T-helper 2 cell treated with Interferon-gamma antibody and Interleukin-4, amounts not matched to agents 100 ng/mL and 5 ng/mL, for 36 hours (primary cell): ENCODE data around the gene CEACAM4. TPM values are rescaled to one million over a fixed set of nuclear protein-coding genes. Genes with fewer than 3 reads are reported as not detected.
"Not testable (repeated sequence)": the region's sequence is repeated elsewhere in the genome, so short reads cannot be mapped to it uniquely, and the experiment has no call there.

Experiments
- intact Hi-C: fragments of 100-400 bp; cut with micrococcal nuclease; formaldehyde crosslinking; loops from one replicate; pipeline ENCODE4 v1.15.1; 2023
- total RNA-seq: library from RNA; stranded (reverse); gene quantifications from 2 replicates; pipeline ENCODE4 v1.2.3, GENCODE V29; 2022

Gene CEACAM4
- total RNA-seq = not detected in 2 replicates

DNA sequence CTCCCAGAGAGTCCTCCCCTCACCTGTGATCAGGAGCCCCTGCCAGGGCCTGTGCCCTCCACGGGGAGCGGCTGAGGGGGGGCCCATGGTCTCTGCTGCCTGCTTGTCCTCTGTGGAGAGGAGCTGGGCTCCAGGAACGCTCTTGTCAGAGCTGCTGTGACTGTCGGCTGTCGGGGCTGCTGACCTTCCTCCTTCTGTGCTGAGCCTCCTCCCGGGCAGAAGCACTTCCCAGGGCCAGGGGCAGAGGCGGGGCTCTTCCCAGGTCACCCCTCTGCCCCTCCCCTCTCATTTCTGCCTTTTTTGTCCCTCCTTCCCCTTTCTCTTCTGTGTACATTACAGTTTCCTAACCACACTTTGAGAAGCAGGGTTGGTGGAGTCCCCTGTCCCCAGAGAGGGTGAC, at the start of gene CEACAM4:
Gene CEACAM4, minus strand, starts transcription at position 198 of the 400 bp plus-strand sequence. Its CDS starts 111 bp downstream, at position 87.
- intact Hi-C loops = no loop called here

DNA sequence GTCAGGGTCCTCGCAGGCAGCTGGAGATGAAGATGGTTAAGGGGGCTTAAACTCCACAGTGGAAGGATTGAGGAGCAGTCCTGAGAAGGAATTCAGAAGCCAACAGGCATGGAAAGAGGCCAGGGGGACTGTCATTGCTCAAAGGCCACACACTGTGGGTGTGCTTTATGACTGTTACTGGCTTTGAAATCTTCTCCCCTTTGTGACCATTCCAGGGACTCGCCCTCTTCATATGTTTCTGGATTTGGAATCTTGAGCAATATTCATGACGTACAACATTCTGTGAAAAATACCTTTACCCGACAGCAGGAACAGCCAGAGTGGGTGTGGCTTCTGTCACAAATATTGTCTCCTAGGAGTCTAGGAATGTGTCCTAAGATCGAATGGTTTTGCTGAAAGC, 44.6 kb upstream of the CEACAM4 start:
- intact Hi-C loops = no loop called here

DNA sequence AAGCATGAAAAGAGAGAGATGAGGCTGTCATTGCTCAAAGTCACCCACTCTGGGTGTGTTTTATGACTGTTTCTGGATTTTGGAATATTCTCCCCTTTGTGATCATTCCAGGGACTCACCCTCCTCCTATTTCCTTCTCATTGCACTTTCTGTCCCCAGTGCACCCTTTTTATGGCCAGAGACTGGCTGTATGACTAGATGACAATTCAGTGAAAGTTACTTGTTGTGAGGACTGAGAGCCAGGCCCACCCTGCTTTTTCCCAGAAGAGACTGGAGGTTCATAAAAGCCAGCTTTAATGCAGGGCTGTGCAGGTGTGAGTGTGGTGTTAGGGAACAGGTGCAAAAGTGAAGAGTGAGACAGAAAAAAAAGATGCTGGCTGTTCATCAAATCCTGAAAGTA, 43.9 kb upstream of the CEACAM4 start:
- intact Hi-C loops = no loop called here

DNA sequence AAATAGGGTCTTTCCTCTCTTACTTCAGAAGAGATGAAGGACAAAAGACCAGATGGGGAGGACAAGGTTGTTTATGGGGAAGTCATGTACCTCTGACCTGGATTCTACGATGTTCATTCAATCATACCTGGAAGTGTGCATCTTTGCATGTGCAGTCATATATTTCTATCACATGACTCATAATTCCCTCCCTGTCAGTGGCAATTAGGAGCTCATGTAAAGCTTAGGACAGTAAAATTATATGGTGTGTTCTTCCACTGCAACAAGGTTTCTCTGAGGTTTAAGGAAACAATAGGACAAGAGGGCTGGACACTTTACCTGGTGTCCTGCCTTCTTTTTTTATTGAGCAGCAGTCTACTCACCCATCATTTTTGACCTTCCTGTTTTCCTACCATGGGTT, 41.4 kb upstream of the CEACAM4 start:
- intact Hi-C loops = no loop called here

DNA sequence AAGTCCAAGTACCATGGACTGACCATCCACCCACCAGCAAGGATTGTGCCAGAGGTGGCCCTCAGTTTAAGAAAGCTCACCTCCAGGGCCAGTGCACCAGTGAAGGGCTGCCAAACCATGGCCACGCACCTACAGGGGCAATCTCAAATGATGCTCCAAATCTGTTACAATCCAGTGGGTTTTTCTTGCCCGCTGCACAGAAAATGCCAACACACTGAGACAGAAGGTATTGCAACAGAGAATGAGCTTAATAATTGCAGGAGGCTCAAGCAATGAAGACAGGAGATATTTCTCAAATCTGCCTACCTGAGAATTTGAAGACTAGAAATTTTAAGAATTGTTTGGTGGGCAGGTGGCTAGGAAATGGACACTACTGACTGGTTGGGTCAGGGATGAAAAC, 39.2 kb upstream of the CEACAM4 start:
- intact Hi-C loops = no loop called here

DNA sequence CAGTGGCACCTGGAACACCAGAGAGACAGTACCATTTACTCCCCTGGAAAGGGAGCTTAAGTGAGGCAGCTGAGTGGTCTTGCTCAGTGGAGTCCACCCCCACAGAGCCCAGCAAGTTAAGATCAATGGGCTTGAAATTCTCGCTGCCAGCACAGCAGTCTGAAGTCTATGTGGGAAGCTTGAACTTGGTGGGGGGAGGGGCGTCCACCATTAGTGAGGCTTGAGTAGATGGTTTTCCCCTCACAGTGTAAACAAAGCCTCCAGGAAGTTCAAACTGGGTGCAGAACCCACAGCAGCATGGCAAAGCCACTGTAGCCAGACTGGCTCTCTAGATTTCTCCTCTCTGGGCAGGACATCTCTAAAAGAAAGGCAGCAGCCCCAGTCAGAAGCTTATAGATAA, 30.3 kb upstream of the CEACAM4 start:
- intact Hi-C loops = no loop called here

DNA sequence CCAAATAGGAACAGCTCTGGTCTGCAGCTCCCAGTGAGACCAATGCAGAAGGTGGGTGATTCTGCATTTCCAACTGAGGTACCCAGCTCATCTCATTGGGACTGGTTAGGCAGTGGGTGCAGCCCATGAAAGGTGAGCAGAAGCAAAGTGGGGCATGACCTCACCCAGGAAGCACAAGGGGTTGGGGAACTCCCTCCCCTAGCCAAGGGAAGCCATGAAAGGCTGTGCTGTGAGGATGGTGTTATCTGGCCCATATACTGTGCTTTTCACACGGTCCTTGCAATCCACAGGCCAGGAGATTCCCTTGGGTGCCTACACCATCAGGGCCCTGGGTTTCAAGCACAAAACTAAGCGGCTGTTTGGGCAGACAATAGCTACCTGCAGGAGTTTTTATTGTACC, 29.9 kb upstream of the CEACAM4 start:
- intact Hi-C loops = not testable (repeated sequence)

DNA sequence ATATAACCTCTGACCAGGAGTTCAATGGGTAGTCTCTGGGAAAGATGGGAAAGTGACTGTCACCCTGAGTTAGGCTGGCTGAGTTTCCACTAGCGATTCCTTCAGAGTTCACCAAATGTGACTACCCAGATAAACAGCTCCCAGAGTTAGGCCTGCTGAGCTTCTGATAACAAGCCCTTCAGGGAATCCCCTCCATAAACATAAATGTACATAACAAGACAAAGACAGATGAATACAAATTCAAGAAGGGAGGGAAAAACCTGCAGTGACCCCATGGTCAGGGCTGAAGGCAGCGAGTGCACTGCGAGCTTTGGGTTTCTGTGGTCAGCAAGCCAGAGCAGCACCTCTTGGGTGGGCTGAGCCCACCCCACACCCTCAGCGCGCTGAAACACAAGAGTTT, 25.4 kb upstream of the CEACAM4 start:
- intact Hi-C loops = no loop called here

DNA sequence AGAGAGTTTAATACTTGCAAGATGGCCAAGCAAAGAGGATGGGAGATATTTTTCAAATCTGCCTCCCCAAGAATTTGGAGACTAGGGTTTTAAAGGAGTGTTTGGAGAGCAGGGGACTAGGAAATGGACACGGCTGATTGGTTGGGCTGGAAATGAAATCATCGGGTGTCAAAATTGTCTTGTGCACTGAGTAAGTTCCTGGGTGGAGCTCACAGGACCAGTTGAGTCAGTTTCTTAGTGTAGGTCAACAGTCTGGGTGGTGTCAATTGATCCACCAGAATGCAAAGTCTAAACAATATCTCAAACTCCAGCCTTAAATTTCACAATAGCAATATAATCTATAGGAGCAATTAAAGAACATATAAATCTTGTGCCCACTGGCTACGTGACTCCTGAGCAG, 23.0 kb upstream of the CEACAM4 start:
- intact Hi-C loops = no loop called here

DNA sequence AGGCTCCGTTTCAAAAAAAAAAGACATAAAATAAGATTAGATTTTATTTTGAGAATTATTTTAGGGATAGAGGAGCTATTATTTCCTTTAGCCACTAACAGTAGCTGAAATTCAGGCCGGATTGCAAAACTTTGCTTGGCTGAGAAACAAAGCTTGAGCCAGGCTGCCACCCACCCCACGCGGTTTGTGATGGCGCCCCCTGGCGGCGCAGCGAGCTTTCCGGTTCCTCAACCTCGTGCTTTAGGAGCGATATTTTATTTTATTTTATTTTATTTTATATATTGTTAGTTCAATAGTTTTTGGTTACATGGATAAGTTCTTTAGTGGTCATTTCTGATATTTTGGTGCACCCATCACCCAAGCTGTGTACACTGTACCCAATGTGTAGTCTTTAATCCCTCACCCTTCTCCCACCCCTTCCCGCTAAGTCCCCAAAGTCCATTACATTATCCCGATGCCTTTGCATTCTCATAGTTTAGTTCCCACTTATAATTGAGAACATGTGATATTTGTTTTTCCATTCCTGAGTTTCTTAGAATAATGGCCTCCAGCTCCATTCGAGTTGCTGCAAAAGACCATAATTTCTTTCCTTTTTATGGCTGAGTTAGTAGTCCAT, 19.8 kb upstream of the CEACAM4 start:
- intact Hi-C loops = no loop called here

DNA sequence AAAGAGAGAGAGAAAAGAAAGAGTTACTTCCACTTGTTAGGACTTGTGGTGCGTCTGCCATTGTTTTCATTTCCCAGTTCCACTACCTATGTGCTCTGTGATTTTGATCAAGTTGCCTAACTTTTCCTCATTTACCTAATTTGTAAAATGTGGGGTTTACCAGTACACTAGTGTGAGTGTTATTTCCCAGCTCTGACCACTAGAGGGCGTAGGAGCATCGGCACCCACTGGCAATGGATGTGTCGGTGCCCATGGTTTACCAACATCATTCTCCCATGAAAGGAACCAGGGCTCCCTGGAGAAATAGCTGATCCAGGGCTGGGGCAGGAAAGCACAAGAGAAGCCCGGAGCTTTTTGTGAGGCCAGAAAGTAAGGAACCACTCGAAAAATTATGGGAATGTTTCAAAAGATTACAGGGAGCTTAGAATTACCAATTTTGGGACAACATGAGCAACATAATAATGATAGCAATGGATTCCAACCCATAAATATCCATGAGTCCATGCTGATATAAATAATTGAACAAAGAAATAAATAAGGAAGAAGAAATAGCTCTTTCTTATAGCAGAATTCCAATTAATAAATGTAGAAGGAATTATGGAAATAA, 15.1 kb upstream of the CEACAM4 start:
- intact Hi-C loops = no loop called here

DNA sequence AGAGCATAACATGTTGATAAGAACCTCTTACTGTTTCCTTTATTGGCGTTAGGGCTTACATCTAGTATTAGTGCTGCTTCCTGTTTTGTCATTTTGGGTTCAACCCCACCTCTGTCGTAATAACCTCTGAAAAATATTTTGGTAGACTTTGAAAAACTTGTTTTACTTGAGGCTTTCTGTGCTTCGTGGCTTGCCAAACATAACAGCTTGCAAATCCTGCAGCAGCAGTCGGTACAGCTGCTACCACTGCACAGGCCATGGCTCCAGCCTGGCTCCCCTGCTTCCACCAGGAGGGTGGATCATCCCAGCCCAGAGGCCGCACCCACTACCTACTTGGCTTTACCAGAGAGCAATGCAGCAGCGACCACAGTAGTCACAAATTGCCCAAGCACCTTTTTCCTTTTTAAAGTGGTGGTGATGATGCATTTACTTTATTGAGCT, 11.8 kb upstream of the CEACAM4 start:
- intact Hi-C loops = no loop called here

DNA sequence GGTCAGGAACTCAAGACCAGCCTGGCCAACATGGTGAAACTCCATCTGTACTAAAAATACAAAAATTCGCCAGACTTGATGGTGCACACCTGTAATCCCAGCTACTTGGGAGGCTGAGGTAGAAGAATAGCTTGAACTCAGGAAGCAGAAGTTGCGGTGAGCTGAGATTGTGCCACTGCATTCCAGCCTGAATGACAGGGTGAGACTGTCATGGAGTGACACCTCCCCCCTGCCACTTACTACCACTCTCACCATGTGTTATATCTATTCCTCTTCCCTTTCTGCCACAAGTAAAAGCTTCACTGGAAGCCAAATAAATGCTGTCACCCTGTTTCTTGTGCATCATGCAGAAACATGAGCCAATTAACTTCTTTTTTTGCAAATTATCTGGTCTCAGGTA, 10.6 kb upstream of the CEACAM4 start:
- intact Hi-C loops = no loop called here

DNA sequence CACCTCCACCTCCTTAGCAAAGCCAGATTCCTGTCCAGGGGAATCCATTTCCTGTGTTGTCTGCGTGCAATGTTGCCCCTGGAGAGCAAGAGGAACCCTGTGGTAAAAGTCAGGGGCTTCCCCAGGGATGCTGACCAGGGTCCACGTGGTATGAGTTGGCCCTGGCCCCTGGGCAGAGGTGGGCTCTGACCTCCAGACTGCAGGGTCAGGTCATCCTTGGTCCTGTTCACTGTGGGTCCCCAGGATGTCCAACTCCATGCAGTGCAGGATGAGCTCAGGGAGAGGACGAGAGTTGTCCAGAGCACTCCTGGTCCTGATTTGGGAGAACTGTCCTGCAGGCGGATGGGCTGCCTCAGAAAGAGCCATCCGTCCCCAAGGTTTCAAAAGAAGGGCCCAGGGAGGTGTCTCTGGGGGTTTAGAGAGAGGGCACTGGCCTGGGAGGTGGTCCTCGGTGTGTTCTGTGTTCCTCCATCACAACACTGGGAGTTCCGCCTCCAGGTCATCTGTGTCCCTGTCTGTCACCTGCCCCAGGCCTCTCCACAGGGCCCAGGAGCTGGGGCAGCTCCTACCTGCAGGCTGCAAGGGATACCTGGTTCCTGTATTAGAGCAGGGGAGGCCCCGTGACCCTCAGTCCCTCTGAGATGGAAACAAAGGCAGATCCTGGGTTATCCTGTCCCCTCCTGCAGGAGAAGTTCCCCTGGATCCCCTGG, 1.2 kb upstream of the CEACAM4 start:
- intact Hi-C loops = no loop called here

DNA sequence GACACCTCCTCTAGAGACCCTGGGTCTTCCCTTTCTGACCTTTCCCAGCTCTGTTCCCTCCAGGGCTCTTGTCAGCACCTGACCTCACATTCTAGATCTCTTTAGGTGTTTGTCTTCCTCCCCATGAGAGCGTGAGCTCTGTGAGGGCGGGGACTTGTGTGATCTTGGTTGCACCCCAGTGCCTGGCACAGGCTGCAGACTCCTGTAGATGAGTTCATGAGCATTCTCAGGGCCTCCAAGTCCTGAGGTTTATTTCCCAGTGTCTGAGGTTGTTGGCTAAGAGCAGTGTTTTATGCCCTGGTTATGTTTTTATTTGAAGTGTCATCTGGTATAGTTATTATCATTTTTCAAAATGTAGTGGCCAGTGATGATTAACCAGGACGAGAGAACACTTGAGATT, 596 bp downstream of the CEACAM4 start:
- intact Hi-C loops = no loop called here

DNA sequence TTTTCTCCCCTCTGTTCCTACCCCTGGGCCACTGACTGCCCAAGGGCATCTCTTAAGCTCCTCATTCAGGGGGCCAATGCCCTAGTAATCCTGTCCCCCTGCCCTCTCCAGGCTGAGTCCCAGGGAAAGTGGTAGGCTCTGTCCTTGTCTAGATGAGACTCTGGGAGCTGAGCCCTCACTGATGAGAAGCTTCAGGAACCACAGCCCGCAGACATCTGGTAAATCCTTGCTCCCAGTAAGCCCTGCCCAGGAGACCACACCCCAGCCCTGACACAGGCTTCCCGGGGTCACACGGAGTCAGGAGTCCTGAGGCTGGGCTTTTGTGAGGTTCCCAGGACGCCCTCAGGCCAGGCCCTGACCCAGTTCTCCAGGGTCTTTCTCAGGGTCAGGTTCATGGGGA, 1.9 kb downstream of the CEACAM4 start:
- intact Hi-C loops = no loop called here

DNA sequence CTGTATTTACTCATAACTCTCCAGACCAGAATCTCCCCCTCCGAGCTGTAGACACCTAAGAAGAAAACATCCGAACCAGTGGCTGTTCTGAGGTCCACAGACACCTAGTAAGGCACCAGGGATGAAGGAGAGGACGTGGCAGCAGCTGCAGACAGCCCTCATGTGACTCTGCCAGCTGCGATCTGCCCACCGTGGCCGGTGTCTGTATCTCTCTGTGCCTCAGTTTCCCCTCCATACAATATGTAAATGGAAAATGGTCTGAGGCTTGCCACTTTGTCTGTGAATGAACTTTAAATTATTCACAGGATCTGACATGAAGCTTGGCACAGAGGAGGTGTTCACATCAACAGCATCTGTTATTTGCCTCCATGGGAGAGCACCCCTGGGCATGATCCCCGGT, 2.4 kb downstream of the CEACAM4 start:
- intact Hi-C loops = no loop called here

DNA sequence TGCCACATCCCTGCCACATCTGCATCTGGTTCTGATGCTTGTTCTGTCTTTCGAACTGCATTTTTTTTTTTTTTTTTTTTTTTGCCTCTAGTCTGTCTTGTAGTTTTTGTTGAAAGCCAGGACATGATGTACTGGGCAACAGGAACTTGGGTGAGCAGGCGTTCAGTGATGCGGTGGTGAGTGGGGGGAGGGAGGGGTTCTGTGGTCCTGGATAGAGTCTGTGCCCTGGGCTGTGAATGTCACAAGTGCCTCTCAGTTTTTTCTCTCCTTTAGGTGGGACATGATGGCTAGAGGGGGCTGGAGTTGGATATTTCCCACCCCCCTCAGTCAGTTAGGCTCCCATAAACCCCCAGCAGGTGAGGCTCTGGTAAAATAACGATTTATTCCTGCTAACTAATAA, 3.5 kb downstream of the CEACAM4 start:
- intact Hi-C loops = no loop called here

DNA sequence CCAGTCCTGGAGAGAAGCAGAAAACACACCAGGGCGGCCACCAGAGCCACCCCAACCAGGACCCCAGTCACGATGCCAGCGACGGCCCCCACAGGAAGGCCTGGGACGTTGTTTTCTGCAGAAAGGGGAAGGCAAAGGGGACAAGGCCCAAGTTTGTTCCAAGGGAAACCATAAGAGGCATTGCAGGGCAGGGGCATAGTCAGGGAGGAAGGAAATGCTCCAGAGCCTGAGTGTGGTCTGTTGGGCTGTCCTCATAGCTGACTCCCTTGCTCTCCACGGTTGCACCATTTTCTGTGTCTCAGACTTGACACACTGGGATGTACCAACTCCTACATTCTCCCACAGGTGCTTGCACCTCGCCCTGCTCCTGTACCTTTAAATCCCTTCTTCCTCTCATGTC, 5.2 kb downstream of the CEACAM4 start:
- intact Hi-C loops = no loop called here

DNA sequence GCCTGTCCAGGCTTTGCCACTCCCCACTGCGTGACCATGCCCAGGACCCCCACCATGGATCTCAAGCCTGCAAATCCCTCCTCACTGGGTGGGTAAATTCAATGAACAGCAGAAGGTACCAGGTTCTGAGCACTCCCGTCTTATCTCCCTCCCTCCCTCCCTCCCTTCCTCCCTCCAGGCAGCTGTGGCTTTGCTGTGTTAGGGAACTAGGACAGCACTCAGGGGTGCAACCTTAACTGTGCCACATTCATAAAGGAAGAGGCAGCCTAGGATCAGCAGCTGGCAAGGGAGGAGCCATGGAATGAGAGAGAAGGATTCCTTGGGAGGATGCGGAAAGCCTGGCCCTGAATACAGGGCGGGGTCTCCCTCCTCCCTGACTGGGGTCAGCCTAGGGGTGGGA, 5.6 kb downstream of the CEACAM4 start:
- intact Hi-C loops = no loop called here

DNA sequence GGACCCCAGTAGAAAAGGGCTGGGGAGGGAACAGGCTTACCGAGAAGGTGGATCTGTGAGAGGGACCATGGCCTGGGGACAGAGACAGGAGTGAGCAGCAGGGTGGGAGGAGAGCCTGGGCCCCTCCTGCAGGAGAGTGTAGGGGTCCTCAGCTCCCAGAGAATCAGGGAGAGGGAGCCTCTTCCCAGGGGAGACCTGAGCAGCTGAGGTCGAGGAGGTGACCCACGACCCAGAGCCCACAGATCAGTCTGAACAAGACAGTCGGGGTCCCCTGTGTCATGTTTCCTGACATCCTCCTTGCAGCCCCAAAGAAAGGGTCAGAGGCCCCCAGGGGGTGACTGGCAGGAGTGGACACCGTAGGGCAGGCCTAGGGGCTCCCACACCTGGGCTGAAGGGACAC, 6.7 kb downstream of the CEACAM4 start:
- intact Hi-C loops = no loop called here

DNA sequence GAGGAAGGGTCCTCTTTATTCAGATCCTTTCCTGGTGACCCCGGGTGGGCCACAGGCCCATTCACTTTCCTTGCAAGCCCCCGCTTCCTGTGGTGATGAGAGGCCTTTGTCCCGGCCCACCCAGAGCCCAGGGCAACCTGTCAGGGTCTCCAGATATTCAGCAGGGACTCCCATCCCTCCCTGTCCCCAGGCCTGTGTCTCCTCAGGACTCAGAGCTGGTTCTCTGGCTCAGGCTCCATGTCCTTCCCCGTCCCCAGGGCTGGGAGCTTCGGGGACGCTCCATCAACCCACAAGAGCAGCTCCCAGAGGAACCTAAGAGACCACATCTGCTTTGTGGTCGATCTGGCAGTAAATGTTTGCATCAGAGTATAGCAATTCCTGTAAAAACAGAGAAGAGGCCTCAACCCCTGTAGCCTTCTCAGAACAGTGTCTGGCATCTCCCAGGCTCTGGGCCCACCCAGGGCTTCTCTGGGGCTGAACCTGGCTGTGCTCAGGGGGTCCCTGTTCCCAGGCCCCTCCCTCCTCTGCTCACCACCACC, 7.8 kb downstream of the CEACAM4 start:
- intact Hi-C loops = no loop called here
